Stimulated activated CD8-positive, alpha-beta memory T cell treated with anti-CD3 and anti-CD28 coated beads, Interleukin-12 subunit alpha, Interleukin-12 subunit beta, amount 100 ng/mL, for 24 hours (primary cell): ENCODE measurements around the gene UNC93B1.
"Not testable (repeated sequence)": the region's sequence is repeated elsewhere in the genome, so short reads cannot be mapped to it uniquely, and the experiment has no call there.

ENCODE experiments used
- DNase-seq: peaks from one replicate; pipeline ENCODE4 v3.0.0-alpha.2; 2020; ENCODE audit errors: extremely low read depth

Gene UNC93B1

DNA sequence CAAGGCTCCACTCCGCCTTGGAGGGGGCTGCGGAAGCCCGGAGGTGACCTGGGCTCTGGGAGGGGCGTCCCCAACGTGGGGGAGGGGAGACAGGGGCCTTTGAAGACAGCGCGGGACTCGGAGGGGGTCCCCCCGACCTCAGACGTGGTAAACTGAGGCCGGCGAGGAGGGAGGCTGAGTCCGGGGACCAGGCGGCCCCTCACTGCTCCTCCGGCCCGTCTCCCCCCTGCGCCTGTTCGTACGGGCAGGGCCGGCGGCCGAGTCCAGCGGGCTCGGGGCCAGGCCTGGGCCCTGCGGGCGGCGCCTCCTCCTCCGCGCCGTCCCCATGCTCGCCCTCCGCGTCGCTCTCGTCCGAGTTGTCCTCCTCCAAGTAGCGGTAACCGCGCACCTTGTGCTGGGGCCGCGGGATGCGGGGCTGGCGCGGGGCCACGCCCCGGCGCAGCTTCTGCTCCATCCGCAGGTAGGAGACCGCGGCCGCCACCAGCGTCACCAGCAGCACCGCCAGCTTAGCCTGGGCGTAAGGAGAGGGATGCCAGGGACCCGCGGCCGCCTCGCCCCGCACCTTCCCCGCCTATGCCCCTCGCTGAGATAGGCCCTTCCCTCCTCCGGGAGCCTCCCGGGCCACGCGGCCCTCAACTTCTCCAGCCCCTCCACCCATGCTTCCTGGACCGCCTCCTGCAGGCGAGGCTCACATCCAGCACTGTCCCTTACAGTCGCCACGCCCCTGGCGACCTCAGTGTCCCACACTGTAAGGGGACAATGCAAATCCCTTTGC is 12.4 kb downstream of the UNC93B1 start:
- not testable (repeated sequence) for DNase-seq

DNA sequence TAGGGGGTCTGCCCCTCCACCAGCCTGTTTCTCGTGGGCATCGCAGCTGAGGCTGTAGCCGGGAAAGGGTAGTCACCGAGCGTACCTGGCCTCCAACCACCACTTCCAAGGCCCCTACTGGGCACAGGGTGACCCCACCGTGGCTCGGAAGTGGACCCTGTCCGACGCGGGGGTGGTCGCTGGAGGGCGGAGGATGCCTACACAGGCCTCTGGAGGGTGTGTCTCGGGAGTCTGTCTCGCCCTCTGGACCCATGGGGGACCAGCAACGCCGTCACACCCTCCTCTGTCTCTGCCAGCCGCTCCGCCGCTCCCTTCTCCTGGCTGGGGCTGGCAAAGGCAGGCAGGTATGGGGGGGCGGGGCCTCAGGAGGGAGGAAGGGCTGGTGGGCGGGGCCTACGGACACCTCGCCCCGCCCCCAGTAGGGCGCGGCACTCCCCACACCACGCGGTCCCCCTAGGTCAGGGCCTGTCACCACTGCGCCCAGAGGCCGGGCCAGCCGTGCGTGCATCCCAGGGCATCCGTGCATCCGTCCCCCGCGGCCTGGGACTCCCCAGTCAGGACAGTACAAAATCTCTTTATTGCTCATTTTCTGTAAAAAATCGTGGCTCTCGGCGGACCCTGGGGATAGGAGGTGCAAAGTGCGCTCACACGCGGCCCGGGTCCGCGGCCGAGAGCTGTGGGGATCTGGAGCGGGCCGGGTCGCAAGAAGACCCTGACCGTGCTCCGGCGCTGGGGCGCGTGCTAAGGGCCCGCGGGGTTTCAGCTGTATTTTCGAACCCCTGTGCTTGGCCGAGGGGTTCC is 13.2 kb downstream of the UNC93B1 start:
- not testable (repeated sequence) for DNase-seq

DNA sequence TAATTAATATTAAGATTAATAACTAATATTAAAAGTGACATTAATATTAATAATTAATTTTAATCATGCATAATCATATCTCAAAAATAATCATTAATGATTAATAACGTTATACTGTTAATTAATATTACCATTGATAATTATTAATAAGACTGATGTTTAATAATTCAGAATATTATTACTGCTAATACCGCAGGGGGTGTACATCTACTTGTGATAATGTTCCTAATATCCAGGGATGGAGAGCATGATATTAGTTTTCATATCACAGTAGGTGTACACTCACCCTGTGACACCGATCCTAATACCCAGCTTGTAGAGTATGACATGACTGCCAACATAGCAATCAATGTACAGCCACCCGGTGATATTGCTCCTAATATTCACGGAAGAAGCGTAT is 18.6 kb downstream of the UNC93B1 start:
- not testable (repeated sequence) for DNase-seq

DNA sequence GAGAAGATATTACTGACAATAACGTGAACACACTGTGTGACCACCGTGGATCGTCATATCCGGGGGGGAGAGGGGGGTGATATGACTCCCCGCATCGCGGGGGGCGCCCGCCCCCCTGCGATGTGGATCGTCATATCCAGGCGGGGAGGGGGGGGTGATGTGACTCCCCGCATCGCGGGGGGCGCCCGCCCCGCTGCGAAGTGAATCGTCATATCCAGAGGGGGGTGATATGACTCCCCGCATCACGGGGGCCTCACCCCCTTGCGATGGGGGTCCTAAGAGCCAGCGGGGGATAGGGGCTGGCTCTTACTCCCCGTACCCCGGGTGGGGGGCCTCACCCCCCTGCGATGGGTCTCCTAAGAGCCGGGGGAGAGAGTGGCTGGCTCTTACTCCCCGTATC is 19.9 kb downstream of the UNC93B1 start:
- DNase-seq = no peak

DNA sequence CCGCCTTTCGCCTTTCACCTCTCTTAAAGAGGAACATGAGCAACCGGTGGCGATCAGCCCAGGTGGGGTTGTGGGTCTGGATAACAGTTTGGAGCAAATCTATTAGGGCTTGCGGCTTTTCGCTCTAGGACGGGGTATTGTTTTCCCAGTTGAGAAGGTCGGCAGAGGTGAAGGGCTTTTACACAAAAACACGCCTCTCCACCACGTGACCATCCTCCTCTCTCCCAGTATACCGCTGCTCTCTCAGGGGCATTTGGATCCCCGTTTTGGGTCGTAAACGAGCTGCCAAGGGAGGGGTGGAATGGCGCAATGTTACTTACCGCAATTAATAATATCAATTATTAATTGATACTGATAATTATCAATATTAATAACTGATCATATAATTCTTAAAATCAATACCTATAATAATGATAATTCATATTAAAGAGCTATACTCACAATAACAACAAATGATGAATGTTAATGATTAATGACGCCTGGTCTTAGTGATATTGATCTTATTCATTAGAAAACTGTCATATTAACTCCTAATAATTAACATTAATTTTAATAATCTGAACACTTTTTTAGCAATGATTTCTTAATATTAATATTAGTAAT is 21.5 kb downstream of the UNC93B1 start:
- not testable (repeated sequence) for DNase-seq

DNA sequence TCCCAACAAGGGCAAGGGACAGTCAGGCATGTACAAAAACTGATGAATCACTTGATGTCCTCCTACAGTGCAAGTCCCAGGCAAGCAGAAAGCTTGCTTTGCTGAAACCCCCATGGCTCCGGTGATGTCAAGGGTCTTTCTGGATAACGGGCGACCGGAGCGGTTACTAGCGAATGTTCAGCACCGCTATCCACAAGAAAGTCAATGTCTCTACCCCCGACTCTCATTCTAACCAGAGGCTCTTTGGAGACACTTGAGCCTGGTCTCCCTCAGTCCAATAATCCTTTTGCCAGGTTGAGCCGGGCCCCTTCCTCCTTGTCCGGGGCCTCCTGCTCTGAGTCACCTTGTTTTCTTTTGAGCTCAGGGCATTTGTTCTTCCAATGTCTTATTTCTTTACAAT is 22.7 kb downstream of the UNC93B1 start:
- DNase-seq = not testable (repeated sequence)

DNA sequence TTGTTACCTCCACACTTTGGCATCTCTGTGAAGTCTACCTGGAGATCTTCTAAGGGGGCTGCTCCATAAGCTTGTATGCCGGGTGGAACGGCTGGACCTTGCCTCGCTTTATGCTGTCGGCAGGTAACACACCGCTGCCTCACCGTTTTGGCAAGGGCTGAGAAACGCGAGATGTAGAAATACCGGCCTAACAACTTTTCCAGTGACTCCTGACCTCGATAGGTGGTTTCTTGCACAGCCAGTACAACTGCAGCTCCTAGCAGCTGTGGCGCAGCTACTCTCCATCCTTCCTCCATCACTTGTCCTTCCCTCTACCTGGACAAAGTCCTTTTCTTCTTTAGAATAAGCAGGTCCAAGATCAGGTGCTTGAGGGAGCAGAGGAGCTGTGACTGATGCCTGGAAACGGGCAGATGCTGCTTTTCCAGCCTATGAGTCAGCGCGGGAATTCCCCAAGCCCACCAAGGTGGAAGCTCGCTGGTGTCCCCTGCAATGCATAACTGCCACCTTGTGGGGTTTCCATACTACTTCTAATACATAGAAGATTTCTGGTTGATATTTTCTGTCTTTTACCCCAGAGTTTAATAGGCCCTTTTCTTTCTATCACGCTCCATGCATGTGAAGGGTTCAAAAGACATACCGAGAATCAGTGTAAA is 25.0 kb downstream of the UNC93B1 start:
- not testable (repeated sequence) for DNase-seq

DNA sequence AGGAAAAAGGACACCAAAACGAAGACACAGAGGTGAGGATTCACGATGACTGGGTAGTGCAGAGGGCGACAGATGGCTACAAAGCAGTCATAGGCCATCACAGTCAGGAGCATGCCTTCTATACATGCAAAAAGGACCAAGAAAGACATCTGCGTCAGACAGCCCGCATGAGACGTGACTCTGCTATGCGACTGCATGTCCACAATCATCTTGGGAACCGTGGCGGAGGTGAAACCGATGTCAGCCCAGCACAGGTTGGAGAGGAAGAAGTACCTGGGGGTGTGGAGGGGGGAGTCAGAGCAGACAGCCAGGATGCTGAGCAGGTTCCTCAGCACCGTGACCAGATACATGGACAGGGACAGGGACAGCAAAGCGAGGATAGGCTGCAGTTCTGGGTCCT is 29.2 kb downstream of the UNC93B1 start:
- not testable (repeated sequence) for DNase-seq

DNA sequence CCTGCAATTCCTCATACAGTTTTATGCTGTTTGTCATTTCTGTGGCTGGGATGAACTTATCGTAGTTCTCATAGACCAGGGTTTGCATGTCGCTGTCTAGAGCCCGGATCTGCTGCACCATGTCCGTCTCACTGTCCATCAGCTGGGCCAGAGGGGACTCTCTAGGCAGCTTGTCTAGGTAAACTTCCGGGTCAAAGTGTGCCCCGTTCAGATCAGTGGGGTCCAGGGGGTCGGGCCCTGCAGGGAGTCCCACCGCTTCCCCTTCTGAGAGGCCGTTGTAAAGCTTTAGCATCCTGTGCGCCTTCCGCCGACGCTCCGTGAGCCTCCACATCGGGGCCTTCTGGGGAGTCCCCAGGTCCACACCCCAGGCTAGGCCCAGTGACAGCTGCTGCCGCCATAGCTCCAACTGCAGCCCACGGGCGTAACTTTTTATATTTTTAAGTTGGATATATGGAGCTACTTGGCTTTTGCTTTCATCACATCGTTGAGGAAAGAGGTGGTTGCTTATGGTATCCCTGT is 38.0 kb downstream of the UNC93B1 start:
- DNase-seq = not testable (repeated sequence)

DNA sequence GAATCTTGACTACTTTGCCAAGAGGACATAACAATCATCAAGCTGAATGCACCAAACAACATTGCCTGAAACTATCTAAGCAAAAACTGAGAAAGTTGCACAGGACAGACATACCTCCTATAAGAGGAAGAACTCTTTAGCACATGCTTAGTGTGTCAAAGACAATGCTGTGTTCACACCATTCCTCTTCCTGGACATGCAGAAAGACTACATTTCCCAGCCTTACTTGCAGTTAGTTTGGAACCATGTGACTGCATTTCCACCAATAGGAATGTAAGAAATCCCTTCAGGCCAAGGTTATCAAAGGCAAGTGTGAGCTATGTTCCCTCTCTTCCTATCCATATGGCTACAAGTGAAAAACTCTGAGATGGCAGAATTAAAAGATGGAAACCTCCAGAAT is 39.2 kb downstream of the UNC93B1 start:
- not testable (repeated sequence) for DNase-seq

DNA sequence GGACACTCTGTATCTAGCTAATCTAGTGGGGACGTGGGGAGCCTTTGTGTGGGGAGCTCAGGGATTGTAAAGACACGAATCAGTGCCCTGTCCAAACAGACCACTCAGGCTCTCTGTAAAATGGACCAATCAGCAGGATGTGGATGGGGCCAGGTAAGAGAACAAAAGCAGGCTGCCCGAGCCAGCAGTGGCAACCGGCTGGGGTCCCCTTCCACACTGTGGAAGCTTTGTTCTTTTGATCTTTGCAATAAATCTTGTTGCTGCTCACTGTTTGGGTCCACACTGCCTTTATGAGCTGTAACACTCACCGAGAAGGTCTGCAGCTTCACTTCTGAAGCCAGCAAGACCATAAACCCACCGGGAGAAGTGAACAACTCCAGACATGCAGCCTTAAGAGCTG is 40.0 kb downstream of the UNC93B1 start:
- not testable (repeated sequence) for DNase-seq

DNA sequence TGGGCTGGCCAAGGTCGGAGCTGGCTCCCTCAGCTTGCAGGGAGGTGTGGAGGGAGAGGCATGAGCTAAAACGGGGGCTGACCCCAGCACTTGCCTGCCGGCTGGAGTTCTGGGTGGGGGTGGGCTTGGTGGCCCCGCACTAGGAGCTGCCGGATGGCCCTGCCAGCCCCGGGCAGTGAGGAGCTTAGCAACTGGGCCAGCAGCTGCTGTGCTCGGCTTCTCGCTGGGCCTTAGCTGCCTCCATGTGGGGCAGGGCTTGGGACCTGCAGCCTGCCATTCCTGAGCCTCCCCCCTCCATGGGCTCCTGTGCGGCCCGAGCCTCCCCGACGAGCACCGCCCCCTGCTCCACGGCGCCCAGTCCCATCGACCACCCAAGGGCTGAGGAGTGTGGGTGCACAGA is 40.7 kb downstream of the UNC93B1 start:
- DNase-seq = not testable (repeated sequence)

DNA sequence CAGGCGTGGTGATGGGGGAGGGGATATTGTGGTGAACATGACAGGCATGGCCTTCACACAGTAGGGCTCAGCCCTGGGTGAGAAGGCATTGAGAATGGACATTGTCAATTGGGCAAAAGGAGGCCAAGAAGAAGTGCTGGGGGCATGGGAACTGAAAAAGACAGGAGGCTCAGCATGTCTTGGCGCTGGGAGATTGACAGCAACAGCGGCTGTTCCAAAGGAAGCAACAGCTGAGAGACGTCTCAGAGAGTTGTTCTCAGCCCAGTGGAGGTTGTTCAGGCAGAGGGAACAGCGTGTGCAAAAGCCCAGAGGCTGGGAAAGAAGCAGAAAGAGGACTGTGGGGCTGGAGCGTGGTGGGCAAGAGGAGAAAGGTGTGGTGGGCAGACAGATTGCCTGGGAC is 47.7 kb downstream of the UNC93B1 start:
- DNase-seq = not testable (repeated sequence)

DNA sequence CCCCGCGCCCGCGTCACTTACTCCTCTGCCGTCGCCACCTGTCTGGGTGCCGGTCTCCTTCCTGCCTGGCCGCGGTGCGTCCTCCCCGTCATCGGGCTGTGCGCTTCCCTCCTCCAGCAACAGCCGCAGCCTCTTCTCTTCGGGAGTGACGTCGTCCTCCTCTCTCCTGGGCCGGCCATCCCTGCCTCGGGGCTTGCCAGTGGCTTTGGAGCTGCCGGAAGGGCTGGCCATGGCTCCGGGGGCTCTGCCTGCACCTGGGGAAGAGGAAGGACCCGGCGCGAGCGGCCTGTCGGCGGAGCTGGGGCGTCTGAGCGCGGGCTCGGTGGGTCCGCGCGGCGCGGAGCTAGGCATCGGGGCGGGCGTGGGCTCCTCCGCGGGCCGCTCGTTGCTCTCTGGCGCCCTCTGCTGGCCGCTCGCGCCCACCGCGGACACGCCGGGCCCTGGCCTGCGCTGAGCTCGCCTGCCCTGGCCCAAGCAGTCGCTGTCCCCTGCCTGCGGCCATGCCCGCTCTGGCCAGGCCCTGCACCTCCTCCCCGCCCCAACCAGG is 48.4 kb downstream of the UNC93B1 start:
- peak; percentile 26 for DNase-seq

DNA sequence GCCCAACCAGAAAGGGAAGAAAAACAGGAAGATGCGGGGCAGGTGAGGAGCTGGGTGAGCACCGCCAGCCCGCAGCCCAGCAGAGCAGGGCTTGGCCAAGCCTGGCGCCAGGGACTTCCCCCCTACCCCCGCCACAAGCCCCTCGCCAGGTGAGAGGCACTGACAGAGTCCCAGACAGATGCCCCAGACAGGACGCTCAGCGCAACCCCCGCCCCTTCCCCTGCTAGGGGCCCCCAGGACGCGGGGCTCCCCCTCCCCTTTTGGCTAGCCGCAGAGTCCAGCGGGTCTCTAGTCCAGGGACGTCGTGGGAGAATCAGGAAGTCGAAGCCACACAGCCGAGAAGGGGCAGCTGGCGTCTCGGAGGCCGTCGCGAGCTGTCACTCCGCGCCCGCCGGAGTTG is 48.9 kb downstream of the UNC93B1 start:
- DNase-seq = not testable (repeated sequence)

DNA sequence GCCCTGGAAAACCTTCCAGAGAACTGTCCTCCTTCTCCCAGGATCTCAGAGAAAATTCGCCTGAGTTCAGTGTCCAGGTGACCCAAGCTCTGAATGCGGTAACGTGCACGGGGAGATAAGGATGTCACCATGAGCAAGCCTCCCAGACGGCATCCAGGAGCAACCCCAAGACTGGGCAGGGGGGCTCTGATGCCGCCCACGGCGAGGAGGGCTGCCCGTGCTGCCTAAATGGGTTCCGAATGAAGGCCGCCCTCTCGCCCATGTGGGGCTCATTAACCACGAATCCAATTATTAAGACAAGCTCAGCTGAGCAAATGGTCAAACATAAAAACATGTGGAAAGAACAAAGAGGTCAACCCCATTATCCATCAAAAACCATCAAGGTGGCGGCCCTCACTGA is 49.6 kb downstream of the UNC93B1 start:
- not testable (repeated sequence) for DNase-seq

DNA sequence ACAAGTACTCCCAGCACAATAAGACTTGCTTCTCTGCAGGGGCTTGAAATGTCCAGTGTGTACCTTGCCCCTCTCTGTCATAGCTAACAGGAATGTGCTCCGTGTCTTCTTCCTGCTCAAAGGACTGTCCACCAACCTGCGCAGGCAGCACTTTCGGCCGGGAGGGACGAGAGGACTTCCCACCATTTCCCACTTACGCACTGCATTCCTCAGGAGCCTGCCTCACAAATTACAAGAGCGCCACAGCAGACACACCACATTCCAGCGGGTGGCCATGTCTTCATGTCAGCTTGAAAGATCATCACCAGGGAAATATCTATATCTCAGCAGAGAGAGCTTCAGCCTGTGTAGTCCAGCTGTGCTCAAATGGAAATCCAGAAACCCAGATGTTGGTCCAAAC is 53.2 kb downstream of the UNC93B1 start:
- not testable (repeated sequence) for DNase-seq

DNA sequence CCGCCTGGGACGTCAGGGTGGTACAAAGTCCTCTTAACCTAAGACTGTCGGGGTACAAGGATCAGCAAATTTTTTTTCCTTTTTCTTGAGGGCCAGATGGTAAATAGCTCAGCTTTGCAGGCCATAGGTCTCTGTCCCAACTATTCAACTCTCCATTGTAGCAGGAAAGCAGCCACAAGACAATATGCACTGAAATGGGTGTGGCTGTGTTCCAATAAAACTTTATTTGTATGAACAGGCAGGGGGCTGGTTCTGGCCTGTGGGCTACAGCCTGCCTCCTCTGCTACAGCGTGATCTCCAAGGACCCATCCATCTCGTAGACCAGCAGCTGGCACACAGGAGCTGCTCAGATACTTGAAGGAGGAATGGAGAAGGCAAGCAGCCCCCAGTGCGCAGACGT is 56.1 kb downstream of the UNC93B1 start:
- DNase-seq = not testable (repeated sequence)

DNA sequence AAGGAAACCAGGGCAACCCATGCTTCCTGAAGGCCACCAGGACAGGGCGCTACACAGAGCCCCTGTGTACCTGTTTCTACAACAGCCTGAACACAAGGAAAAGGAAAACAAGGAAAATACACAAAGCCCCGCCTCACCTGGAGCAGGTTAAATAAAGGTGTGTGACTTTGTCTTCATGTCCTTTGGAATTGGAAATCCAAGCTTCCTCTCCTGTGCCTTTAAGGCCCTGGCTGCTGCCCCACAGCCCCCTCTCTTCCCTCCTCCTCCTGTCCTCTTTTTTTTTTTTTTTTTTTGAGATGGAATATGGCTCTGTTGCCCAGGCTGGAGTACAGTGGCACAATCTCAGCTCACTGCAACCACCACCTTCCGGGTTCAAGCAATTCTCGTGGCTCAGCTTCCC is 57.5 kb downstream of the UNC93B1 start:
- DNase-seq = not testable (repeated sequence)

DNA sequence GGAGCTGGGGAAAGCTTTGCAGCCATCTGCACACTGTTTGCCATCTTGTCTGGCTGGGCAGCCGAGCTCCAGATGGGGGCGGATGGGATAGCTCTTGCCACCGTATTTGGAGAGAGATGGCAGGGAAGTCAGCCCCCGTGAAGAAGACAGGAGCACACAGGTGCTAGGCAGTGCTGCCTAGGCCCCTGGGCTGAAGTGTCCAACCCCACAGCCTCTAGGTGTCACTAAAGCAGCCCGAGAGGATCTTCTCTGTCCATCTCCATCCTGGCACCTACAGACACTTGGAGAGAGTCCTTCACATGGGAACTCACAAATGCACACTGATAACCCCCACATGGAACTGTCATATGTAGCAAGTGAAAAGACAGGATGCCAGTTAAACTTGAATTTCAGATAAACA is 60.5 kb downstream of the UNC93B1 start:
- DNase-seq = not testable (repeated sequence)
